CD4-positive, alpha-beta T cell treated with Interleukin-6 for 4 hours (primary cell): Measurements from ENCODE around the gene AURKAIP1.

ENCODE experiments used
- DNase-seq: peaks from one replicate; pipeline ENCODE4 v3.0.0-alpha.2; 2020; ENCODE audit warnings: mixed read lengths

Gene AURKAIP1

DNA sequence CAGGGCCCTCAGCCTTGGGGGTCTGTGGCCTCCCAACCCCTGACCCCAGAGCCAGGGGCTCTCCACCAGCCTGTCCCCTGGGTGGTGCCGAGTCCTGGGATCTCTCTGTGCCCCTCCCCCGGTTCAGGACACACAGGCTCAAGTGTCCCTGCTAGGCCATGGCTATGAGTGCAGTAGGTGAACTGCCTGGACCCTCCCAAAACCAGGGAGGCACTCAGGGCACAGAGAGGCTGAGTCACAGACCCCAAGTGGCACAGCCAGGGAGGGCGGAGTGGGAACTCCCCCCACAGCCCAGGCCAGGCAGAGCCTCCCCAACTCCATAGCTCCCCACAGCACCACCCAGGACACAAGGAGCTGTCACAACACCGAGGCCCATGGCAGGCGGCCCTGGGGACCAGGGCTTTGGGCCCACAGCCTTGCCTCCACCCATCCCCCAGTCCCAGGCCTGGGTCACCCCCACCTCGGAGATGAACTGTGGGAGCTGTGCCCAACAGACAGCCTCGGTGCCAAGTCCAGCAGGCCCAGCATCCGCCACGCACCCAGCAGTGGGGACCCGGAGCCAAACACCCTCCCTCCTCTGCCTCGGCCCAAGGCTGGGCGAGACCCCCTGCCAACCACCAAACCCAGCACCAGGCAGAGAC, 29.0 kb downstream of the AURKAIP1 start:
- DNase-seq: no peak

DNA sequence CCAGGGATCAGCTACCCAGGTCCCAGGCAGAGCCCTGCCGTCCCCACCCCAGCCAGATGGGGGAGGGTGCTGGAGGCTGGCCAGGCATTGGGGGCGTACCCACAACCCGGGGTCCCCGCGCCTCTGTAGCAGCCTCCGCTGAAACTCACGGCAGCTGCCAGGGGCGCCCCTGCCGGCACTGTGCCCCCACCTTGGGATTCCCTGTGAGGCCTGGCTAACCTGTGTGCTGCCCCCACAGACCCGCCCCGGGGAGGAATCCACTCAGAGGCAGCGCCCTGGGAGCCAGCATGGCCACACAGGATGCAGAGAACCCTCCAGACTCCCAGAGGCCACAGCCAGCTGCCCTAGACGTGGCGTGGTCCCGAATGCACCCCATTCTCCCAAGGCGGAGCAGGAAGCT, 29.6 kb downstream of the AURKAIP1 start:
- DNase-seq: no peak

DNA sequence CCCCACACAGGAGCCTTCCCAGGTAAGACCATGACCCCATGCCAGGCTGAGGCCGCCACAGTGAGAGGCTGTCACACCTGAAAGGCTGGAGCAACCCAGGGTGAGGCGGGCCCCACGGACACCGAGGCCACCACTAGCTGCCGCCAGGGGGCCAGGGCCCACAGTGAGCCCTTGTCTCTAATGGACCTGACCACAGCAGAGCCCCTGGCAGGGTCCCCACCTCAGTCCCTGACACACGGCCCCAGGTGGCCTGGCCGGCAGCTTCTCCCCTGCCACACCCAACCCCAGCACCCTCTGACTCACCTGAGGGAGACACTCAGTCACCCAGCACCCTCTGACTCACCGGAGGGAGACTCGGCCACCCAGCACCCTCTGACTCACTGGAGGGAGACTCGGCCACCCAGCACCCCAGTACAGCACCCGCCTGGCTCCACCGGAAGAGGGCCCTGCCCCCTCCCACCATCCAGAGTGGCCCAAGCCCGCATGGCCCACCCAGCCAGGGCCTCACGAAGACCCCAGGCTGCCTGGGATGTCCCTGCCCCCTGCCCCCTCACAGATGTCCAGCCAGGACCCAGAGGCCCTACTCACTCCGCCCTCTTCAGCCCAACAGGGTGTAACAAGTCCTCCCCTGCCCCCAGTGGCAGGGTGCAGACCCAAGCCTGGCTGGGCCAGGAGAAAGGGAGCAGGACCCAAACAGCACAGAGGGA, 30.2 kb downstream of the AURKAIP1 start:
- peak; percentile 61 for DNase-seq

DNA sequence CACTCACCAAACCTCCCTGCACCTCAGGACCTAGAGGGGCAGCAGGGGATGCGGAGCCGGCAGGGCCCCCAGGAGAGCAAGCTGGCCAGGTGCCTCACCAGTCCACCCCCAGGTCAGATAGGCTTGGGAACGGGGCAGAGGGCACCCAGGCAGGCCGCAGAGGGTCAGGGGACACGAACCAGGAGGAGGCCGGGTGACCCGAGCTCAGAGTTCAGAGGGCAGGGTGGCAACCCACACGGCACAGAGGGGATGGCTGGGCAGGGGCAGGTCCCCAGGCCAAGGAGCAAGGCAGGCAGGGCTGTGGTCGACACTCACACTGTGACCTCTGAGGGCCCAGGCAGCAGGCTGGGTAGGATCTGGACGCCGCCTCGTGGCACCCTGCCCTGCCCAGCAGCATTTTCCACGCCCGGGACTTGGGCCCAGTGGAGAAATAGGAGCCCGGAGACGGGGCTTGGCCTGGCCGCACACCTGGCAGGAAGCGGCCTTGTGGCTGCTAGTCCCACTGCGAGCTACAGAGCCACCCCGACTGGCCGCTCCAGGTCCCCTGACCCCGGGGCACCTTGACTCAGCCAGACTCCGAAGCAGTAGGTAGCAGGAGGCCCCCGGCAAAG, 31.1 kb downstream of the AURKAIP1 start:
- no peak for DNase-seq

DNA sequence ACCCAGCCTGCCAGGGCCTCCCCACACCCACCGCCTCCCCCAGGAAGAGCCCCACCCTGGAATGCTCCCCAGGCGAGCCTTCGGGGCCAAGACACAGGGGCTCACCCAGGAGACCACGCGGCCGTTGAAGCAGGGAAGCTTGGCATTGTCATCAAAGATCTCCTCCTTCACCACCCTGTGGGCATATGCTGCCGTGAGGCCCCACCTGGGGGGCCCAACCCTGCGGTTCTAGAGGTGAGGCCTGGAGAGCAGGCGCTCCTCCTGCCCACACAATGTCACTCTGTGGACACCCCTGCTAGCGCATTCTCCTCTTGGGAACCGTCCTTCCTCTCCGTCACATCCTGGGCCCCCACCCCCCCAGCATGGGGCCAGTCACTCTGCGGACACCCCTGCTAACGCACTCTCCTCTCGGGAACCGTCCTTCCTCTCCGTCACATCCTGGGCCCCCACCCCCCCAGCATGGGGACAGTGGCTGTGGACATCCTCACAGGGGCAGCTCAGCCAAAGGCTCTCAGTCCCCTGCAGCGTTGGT, 32.4 kb downstream of the AURKAIP1 start:
- DNase-seq: no peak

DNA sequence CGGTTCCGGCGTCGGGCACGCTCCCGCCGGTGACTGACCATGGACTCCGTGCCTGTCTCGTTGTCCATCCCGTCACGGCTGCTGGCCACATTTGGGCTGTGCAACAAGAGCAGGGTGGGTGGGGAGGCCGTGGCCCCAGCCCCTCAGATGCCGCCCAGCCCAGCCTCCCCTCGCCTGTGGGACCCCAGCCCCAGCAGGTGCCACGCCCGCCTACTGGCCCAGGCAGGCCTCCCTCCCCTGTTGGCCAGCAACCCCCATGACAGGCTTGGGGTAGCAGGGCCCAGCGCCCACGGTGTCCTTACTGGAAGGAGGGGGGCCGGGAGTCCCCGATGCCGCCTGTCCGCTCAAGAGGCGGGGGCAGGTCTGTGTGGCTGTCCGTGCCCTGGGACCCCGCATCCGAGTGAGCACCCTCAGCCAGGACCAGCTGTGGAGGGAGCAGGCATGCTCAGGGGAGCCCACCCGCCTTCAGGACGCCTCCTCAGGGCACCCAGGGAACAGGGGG, 32.9 kb downstream of the AURKAIP1 start:
- no peak for DNase-seq

DNA sequence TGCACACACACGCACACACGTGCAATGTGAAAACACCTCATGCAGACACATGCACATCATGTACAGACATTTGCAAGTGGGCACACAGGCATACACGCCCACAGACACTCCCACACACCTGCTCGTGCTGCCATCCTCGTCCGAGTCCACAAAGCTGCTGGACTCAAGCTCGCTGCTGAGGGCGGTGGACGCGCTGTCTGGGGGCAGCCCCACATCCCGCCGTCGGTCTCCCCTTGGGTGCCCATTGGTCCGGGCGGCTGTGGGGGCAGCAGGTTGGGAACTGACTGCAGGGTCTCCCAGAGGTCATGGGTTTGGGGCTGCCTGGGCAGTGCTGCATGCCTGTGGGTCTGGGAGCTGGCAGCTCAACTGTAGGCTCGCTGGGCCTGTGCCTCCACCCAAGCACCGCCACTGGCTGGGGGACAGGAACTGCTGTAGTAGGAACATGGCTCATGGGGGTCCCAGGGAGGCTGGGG, 33.4 kb downstream of the AURKAIP1 start:
- DNase-seq: no peak

DNA sequence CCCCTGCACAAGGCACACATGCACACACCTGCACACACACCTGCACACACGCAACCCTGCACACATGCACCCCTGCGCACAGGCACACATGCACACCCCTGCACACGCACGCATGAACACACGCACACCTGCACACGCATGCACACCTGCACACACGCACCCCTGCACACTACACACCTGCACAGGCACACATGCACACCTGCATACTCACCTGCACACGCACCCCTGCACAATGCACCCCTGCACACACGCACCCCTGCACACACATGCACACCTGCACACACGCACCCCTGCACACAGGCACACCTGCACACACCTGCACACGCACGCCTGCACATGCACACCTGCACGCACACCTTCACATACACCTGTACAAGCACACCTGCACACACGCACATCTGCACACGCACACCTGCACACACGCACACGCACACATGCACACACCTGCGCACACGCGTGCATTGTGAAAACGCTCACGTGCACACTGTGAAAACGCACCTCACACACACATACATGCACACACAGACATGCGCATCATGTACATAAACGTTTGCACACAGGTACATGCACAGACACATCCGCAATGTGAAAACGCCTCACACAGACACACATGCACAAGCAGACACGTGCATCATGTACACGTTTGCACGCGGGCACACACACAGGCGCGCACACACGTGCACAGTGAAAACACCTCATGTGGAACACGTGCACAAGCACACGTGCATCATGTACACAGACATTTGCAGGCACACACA, 34.0 kb downstream of the AURKAIP1 start:
- no peak for DNase-seq

DNA sequence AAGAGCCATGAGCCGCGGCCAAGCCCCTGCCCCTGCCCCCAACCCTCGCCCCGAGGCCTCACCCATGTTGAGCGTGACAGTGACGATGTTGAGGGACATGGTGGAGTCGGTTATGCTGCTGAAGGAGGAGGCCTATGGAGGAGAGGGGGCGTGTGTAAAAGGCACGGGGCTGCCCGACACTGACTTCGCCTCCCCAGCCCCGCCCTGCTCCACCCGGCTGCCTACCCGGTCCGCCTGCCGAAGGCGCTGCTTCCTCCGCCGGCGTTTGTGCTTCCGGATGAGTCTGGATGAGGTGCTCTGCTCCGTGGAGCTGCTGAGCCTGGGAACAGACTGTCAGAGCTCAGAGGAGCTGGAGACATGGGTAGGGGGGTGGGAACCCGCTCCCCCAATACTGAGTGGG, 34.8 kb downstream of the AURKAIP1 start:
- no peak for DNase-seq

DNA sequence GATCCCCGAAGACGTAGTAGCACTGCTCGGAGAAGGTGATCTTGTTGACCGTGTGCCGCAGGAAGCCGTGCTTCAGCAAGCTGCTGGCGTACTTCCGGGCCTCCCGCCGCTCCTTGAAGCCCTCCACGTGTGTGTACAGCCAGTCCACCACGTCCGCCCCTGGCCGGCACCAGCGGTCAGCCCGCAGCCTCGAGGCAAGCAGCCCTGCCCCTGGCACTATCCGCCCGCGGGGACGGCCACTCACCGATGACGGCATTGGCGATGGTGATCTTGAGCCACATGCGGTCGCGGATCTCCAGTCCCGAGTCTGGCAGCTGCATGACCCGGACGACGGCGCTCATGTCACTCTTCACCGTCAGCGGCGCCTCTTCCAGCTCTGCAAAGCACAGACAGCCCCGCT, 36.7 kb downstream of the AURKAIP1 start:
- DNase-seq: no peak

DNA sequence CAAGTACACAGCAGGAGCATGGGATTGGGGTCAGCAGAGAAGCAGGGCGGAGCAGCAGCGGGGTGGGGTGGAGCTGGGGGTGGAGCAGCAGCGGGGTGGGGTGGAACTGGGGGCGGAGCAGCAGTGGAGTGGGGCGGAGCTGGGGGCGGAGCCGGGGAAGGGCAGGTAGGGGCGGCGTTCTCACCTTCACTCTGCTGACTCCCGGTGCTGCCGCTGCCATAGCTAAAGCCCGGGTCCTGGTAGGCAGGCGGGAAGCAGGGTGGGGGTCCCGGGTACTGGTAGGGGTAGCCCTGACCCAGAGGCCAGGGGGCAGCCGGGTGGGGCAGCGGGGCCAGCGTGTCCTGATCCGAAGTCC, 37.2 kb downstream of the AURKAIP1 start:
- peak; percentile 19 for DNase-seq

DNA sequence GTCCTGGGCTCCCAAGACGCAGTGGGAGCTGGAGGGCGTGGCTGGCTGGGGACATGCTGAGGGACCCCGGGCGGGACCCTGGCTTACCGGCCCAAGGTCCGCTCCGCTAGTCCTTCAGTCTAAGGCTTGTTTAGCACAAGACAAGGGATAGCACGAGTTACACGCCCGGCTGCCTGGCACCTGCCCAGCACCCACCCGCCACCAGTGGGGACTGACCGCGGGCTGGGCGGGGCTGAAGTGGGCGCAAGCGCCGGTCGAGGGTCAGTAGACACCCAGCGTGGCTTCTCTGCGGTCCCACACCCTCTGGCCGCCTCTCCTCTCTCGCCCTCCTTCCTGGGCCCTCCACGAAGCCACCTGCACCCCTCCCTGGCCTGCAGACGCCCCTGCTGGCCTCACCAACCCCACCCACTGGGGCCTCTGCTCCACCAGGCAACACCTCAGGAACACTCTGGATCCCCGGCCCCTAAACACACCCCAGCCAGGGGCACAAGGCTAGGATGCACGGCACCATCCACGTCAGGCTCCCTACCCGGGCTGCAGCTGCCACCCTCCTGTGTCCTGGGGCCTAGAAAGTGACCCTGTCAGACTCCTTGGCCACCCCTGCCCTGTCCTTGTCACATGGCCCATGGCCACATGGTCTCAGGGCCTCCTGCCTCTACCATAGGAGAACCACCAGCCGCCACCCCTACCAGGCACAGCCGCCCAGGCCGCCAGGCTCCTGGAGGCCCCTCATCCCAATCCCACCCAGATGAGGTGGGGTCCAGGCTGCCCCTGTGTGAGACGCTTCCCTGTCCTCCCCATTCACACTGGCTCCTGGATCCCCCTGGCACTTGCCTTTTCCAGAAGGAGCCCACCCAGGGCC, 37.8 kb downstream of the AURKAIP1 start:
- no peak for DNase-seq

DNA sequence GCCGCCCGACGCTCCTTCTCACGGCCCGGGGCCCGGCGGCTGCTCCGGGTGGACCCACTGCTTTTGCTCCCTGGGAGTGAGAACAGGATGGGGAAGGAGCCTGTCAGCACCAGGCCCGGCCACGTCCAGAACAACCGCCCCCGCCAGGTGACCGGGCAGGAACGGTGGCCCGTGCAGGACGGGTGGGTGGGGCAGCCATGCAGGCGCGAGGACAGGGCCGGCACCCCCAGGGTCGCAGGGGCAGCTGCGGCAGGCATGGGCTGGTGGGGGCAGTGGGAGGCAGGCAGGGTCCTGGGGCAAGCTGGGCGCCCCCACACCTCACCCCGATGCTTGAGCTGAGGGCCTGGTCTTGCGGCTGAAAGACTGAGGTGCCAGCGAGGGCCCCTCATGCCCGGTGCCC, 38.6 kb downstream of the AURKAIP1 start:
- no peak for DNase-seq

DNA sequence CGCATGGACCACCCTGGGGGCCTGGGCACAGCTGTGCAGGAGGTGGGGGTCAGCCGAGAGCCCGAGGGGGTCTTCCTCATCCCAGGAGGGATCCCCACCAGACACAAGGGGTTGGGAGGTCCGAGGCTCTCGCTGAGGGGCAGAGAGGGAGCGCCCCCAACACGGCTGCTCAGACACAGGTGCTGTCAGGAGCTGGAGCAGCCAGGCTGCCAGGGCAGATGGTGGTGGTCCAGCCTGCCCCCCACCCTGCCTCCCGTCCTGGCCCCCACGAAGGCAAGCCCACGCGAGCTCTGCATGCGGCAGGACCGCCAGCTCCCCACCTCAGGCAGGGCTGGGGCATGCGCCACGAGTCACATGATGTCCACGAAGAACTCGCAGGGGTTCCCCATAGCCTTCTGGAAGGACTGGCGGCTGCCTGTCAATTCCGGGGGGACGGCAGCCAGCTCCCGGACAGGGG, 39.2 kb downstream of the AURKAIP1 start:
- DNase-seq: no peak

DNA sequence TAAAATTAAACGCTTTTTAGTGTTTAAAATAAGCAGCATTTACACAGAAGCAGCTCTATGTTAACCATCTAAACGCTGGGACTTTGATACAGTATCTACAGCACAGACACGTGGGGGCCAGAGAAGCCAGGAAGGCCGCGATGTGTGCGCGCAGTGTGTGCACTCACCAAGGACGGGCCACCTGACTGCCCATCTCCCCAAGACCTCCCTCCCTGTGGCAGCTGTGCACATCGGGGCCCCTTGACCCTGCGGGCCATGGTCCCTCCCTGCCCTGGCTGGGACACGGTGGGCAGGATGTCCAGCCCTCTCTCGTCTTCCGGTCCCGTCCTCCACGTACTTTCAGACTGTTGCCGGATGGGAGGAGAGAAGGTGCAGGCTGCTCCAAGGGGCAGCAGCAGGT, 39.7 kb downstream of the AURKAIP1 start:
- no peak for DNase-seq

DNA sequence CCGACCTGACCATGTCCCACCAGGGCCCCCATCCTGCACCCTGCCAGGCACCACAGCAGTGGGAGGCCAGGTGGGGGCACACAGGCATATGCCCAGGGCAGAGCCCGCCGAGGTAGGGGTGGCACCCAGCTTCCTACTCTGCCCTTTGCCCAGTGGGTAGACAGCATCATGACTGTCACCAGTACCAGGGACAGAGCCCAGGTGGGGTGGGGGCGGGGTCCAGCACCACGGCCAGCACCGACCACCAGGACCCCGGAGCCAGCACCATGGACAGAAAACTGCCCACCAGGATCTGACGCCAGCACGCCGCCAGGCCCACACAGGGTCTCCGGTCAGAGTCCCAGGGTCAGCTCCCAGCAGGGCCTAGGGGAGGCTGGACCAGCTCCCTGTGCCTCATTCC, 40.2 kb downstream of the AURKAIP1 start:
- no peak for DNase-seq

DNA sequence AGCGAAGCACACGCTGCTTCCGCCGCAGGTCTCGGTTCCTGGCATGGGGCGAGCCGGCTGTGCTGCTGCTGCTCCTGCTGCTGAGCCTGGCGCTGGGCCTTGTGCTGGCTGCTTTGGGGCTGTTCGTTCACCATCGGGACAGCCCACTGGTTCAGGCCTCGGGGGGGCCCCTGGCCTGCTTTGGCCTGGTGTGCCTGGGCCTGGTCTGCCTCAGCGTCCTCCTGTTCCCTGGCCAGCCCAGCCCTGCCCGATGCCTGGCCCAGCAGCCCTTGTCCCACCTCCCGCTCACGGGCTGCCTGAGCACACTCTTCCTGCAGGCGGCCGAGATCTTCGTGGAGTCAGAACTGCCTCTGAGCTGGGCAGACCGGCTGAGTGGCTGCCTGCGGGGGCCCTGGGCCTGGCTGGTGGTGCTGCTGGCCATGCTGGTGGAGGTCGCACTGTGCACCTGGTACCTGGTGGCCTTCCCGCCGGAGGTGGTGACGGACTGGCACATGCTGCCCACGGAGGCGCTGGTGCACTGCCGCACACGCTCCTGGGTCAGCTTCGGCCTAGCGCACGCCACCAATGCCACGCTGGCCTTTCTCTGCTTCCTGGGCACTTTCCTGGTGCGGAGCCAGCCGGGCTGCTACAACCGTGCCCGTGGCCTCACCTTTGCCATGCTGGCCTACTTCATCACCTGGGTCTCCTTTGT, 41.3 kb downstream of the AURKAIP1 start:
- DNase-seq: no peak

DNA sequence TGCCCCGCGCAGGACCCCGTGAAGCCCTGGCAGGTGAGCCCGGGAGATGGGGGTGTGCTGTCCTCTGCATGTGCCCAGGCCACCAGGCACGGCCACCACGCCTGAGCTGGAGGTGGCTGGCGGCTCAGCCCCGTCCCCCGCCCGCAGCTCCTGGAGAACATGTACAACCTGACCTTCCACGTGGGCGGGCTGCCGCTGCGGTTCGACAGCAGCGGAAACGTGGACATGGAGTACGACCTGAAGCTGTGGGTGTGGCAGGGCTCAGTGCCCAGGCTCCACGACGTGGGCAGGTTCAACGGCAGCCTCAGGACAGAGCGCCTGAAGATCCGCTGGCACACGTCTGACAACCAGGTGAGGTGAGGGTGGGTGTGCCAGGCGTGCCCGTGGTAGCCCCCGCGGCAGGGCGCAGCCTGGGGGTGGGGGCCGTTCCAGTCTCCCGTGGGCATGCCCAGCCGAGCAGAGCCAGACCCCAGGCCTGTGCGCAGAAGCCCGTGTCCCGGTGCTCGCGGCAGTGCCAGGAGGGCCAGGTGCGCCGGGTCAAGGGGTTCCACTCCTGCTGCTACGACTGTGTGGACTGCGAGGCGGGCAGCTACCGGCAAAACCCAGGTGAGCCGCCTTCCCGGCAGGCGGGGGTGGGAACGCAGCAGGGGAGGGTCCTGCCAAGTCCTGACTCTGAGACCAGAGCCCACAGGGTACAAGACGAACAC, 42.1 kb downstream of the AURKAIP1 start:
- no peak for DNase-seq

DNA sequence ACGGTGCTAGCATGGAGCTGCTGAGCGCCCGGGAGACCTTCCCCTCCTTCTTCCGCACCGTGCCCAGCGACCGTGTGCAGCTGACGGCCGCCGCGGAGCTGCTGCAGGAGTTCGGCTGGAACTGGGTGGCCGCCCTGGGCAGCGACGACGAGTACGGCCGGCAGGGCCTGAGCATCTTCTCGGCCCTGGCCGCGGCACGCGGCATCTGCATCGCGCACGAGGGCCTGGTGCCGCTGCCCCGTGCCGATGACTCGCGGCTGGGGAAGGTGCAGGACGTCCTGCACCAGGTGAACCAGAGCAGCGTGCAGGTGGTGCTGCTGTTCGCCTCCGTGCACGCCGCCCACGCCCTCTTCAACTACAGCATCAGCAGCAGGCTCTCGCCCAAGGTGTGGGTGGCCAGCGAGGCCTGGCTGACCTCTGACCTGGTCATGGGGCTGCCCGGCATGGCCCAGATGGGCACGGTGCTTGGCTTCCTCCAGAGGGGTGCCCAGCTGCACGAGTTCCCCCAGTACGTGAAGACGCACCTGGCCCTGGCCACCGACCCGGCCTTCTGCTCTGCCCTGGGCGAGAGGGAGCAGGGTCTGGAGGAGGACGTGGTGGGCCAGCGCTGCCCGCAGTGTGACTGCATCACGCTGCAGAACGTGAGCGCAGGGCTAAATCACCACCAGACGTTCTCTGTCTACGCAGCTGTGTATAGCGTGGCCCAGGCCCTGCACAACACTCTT, 42.8 kb downstream of the AURKAIP1 start:
- DNase-seq: no peak
